HG03139 (cell line): ENCODE measurements around the gene SGTA.

Source experiments
- ATAC-seq: cut with Tn5 transposase; IDR thresholded peaks from one replicate; pipeline ENCODE4 v1.9.1; 2021; ENCODE audit not compliant: unreplicated experiment

SGTA gene

DNA sequence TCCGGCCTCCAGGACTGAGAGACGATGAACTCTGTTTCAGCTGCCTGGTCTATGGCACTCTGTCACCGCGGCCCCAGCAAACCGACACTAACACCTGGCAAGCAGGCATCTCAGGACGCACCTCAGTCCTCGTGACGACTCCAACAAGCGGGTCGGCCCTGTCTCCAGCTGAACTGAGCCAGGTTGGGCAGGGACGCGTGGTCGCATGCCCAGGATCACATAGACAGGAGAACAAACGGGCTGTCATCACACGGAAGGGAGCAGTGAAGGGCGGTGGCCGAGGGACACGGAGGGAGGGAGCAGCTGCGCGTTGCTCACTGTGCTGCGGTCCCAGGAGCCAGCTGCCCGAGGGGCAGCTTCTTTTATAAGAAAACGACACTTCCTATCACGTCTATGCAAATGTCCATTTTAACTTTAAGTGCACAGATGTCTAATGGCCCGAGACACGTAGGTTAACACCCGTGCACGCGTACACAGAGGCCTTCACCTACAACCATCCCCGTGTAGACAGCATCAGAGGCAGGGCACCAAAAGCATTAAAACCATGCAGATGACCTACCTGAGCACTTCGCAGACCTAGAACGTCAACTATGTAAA is 8.9 kb downstream of the SGTA start:
- no peak for ATAC-seq

DNA sequence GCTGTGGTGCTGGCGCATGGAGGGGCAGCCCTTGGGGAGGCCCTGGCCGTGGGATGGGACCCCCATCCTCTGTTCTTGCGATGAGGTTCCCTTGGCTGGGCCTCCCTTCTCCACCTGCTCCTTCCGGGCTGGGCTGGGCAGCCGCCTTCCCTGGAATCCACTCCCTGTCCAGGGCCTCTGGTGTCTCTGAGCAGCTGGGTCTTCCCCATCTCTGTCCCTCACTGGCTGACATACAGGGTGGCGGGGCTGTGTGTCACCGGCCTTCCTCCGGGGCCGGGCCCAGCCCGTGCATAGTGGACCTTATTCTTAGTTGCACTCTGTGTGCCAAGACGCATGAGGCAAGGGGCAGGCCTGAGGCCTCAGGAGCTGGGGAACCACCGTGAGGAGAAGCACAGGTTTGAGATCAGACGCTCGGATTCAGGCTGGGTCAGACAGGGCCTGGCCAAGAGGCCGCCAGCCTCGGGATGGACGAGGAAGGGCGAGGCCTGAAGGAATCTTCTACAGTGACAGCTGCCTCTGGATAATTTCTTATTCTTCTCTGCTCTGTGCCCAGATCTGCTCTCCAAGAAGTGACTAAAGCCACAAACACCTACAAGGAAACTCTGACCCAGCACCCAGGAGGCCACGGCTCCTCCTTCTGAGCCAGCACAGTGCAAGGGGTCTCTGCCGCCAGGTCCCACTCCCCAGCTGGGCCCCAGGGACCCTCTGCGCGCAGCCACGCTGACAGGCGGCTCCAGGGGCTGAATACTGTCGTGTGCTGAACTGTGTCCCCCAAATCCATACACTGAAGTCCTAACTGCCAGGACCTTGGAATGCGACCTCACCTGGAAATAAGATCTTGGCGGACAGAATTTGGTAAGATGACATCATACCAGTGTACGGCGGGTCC is 11.0 kb downstream of the SGTA start:
- no peak for ATAC-seq

DNA sequence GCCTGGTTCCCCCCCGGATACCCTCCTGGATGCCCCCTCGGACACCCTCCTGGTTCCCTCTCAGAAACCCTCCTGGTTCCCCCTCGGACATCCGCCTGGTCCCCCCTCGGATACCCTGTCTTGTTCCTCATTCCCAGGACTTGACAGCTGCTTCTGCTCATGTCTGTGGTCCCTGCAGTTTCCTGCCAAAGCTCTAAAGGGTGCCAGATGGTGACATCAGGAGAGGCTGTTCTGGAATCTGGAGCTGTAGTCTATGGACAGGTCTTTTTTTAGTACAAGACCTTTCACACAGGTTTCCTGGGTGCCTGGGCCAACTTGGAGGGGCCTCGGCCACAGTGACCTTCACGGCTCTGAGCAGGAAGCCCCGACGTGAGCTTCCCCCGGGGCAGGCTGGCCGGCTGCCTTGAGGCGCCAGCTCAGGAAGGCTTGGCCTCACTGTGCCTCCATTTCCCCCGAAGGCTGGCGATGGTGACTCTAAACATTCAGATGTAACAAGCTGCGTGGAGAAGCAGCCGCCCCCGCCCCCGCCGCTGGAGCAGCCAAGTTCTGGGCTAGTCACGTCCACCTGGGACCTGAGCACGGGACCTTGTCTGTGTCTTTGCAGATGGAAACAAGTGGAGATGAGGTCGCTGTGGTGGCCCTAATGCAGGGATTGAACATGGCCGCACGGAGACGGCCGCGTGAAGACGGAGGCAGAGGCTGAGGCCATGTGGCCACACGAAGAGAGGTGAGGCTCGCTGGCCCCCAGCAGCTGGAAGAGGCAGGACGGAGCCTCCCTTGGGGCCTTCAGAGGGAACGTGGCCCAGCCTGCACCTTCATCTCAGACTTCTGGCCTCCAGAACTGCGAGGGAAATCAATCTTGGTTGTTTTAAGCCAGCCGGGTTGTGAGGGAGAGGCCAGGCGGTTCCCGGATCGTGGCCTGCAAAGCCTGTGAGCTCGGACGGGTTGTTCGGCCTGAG is 12.7 kb downstream of the SGTA start:
- ATAC-seq, result no peak

DNA sequence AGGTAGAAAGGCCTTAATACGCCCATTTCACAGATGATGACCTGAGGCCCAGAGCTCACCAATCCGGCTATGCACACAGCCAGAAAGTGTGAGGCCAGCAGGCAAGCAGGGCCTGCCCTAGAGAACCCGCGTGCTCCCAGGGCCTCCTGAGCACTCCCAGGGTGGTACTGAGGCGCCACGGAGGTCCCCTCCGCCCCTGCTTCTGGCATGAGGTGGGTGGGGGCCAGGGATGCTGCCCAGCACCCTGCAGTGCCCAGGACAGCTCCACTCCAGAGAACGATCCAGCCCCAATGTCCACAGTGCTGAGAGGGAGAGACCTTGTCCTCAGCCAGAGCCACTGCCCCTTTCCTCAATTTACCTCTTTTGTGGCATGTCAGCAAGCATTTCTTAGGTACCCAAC is 13.9 kb downstream of the SGTA start:
- no peak for ATAC-seq

DNA sequence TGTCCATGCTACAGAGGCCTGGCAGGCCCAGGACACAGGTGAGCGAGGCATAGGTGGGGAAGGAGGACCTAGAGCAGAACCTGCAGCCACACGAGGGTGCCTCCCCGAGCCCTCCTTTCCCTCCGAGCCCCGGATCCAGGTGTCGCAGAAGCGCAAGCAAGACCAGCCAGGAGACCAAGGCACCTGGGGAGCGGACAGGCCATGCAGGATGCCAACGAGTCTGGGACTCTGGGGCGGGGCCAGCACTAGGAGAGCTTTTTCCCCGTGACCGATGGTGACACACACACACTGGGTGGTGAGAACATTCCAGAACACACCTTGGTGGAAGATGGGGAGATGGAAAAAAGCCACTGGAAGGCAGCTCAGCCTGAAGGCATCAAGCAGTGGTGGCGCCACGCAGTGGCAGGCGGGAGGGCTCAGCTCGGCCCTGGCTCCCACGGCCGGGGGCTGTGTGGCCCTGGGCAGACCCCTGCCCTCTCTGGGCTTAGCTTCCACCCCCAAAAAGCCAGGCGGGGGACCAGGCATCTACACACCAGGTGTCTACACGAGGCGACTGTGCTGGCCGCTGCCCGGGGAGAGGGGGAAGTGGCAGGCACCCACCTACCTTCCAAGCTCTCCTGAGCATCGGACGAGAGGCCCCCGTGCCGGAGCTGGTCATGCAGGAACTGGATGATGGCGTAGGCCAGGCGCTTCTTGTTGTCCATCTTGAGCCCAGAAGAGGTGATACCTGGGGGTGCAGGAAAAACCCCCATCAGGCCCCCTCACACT is 14.5 kb downstream of the SGTA start:
- ATAC-seq, result no peak

DNA sequence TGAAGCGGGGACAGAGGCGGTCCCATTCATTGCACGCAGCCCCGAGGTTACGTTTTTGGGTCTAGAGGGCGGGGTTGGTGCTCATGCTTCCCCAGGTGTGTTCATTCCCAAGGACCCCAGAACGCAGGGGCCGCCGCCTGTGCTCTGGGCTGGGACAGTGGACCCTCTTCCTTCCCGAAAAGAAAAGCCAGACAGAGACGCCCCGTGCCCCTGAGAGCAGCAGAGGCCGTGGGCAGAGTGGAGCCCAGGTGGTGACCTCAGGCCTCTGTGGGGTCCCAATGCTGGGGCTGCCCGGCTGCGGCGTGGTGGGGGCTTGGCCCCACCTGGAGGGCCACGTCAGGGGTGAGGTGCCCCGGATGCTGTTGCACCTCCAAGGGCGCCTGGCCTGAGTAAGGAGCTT is 15.4 kb downstream of the SGTA start:
- no peak for ATAC-seq

DNA sequence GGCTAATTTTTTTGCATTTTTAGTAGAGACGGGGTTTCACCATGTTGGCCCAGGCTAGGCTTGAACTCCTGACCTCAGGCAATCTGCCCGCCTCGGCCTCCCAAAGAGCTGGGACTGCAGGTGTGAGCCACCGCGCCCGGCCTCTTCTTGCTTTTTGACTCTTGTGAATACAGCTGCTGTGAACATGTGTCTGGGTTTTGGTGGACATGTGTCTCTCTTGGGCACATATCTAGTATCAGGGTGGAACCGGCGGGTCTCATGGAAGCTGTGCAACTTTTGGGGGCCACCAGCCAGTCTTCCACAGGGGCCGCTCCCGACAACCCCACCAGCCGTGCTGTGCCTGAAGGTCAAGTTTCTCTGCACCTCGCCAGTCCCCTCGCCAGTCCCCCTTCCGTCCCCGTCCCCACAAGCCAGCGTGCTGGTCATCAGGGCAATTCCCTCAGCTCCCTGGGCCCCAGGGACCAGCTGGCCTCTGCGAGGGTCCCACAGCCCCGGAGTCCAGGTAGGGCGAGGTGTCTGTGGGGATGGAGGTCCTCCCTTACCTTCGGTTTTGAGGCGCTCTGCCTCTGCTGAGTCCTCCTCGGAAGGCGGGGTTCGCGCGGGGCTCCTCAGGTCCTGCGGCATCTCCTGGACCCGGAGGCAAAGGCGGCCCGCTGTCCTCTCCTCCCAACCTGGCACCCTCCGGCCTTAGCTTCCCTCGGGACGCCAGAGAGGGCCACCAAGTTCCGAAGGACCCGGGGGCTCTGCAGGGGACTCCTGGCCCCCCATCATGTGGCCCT is 16.3 kb downstream of the SGTA start:
- no peak for ATAC-seq

DNA sequence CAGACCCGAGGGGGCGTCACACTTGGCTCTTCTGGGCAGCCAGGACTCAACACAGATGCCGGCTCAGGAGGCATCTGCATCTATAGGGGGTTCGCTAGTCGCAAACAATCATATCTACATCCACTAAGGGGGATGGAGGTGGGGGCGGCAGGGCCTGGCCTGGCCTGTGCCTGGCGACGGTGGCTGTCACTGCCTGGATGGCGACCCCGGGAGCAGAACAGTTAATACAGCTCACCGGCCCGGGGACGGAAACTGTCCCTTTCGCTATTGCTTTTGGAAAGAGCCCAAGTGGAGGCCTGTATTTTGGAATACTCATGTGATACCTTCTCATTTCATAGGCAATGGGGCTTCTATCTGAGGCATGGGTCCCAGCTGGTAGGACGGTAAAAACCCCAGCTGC is 17.7 kb downstream of the SGTA start:
- no peak for ATAC-seq

DNA sequence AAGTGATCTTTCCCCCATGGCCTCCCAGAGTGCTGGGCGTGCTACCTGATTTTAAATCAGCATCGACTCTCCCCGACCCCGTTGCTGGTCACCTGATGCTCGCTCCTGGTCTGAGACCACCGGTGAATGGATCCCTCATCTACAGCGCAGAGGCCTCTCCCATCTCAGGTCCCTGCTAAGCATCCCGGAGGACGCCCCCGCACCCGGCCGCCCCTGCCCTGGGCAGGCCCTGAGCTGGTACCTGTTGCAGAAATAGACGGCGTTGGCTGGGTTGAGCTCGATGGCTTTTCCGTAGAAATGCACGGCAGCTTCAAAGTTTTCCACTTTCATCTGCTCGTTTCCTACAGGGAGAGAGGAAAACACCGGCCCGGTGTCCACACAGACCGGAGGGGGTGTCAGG is 18.1 kb downstream of the SGTA start:
- ATAC-seq, result no peak

DNA sequence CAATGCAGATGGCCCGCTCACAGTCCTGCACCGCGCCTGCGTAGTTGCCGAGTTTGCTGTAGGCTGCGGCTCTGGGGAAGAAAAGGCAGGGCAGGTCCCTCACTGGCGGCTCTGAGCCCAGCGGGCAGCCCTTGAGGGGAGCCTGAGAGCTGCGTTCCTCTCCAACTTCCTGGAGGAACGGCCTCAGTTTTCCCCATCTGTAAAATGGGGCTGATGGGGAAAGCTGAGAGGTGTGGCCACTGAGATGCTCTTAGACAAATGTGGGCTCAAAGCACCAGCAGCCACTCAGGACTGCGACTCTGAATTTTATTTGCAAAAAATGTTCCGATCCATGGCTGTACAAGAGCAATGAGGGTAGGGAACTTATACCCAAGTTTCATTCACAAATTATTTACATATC is 19.4 kb downstream of the SGTA start:
- no peak for ATAC-seq

DNA sequence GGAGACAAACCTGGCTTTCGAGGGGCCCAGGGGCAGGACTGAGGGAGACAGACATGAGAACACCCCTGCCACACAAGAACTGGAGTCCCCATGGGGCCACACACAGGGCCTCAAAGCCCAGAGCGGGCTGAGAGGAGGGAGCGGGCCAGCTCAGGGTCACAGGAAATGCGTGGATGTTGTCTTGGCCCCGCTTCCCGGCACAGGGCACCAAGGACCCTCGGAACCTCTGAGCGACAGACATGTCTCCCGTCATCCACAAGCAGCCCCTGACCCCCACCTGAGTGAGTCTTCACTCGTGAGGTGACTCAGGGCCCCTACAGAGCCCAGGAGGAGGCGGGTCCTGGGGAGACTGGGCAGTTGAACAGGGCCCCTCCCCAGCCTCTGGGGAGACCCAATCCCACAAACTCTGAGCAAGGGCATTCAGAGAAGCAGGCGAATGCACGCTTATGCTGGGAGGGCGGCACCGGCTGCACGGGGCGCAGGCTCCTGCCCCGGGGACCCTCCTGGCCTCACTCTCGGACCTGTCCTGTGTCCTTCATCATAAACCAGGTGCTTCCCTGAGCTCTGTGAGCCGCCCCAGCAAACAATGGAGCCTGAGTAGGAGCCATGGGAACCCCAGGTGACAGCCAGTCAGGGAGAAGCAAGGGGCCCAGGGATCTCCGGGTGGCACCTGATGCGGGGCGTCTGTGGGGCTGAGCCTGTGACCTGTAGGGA is 20.1 kb downstream of the SGTA start:
- no peak for ATAC-seq

DNA sequence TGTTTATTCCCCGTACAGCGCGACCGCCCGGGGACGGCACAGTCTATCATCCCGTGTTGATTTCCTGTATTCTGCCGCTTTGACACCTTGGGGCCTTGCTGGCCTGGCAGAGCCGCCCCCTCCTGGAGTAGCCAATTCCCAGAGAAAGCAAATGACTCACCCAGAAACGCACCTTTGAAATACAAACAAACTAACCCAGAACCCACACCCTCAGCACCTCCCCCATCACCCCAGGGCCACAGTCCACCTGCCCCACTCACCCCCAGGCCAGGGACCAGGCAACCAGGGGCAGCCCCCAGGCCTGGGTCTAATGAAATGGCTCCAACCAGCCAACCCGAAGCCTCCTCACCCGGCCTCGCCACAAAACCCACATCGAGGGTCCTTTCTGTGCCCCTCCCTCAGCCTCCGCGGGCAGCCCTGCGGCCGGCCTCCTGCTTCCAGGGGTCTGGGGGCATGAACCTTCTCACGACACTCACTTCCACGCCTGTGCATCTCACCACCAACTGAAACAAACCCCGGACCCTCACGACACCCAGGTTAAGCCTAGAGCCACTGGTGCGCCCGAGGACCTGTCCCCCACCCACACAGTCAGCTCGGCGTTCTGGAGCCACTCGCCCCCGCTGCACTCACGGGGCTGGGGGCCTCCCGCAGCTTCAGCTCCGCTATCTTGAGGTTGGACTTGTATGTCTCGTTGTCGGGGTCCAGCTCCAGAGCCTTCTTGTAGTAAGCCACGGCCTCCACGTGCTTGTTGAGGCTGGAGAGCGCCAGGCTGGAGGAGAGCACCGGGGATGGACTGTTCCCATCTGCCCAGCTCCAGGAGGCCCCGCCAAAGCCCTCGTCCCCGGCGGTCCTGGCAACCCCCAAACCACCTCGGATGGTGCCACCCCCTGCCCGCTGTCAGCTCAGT is 20.9 kb downstream of the SGTA start:
- ATAC-seq, result no peak

DNA sequence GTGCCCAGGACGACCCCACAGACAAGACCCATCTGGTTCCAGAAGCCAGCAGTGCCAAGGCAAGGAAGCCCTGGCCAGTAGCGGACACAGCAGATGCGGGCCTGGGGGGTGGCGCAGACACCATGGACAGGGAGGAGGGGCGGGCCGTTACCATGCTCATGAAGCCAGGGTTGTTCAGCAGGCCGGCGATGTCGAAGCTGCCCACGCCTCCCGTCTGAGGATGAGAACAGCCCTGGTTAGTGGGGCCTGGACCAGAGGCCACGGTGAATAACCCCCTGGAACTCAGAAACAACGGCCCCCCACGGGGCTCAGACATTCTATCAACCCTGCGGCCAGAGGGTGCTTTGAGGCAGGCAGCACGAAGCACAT is 21.8 kb downstream of the SGTA start:
- no peak for ATAC-seq

DNA sequence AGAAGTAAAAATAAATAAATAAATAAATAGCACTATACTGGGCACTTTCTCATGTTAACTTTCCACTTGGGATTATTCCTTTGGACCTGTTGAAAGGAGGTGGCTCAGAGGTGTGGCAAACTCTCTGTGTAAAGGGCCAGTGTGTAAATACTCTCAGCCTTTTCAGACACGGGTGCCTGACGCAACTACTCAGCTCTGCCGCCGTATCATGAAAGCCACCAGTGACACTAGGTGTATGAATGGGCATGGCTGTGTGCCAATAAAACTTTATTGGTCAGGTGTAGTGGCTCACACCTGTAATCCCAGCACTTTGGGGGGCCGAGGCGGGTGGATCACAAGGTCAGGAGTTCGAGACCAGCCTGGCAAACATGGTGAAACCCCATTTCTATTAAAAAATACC is 23.1 kb downstream of the SGTA start:
- ATAC-seq, result no peak

DNA sequence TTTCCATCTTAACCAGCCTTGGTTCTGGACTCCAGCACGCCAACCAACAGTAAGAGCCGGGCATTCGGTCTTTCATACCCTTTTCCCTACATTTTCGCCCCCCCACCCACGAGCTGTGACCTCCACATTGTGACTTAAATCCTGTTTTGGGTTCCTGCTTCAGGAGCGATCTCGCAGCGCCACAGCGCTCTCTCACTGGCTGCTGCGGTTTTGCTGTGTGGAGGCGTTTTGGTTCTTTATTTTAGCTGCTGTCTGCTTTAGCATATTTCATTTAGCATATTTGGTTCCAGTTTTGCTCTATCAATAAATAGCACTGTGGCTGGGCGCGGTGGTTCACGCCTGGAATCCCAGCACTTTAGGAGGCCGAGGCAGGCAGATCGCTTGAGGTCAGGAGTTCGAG is 23.7 kb downstream of the SGTA start:
- no peak for ATAC-seq

DNA sequence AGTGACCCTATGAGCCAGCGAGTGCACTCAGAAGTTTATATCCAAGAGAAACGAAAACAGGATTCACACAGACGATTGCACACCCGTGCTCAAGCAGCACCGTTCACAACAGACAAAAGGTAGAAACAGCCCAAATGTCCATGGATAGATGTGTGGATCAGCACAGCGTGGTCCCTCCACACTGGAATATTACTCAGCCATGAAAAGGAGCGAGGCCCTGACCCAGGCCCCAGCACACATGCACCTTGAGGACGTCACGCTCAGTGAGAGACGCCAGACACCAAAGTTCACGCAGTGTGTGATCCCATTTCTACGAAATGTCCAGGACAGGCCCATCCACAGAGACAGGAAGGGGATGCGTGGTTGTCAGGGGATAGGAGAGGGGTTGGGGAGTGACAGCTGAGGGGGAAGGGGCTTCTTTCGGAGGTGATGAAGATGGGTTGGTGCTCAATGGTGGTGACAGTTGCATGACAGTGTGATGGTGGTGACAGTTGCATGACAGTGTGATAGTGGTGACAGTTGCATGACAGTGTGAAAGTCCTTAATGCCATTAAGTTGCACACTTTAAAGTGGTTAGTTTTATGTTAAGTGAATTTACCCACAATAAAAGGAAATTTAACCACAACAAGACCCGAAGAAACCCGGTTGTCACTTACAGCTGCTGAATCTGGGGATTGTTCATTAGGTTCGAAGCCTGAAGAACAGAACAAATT is 24.3 kb downstream of the SGTA start:
- no peak for ATAC-seq

DNA sequence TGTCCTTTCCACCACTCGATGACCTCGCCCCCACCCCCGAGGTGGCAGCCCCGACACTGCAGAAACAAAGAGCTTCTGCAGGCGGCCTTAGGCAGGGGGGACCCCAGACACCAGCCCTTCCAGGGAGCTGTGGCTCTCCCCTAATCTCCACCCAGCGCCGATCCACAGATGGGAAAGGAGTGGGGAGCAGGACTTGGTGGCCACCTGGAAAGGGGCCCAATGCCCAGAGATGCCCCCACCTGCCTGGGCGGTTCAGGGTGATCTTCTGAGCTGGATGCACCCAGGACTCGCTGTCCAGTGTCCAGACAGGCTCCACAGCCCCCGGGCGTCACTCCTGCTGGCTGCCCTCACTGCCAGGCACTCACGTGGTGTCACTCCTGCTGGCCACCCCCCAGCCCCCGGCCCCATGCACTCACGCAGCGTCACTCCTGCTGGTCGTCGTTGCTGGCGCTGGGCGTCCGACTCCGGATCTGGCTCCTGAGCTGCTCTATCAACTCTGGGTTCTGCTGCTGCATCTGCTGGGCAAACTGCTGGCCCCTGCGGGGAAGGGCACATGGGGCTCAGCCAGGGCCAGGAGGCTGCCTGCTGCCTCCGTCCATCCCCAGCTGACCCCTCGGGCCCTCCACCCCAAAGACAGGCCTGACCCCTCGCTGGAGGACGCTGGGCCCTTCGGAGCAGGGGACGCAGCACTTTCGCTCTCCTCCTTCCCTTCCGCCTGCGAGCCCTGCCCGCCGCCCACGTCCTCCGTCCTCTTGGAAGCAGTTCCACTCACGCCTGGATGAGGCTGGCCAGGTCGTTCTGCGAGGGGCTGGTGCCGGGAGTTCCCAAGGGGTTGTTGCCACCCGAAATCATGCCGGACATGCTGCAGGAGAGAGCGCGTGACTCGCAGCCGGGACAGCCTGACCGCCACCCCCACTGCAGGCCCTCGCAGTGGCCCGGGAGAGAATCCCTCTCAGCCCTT is 25.9 kb downstream of the SGTA start:
- no peak for ATAC-seq
